Measurements from ENCODE around the gene GC.
"Not testable (repeated sequence)": the region's sequence is repeated elsewhere in the genome, so short reads cannot be mapped to it uniquely, and the experiment has no call there.

Gene GC

GRCh38 chr4:71783972-71784371 lies at the start of gene GC:
Gene GC, minus strand, starts transcription at chr4:71784079. Its CDS starts 61 bp downstream, at chr4:71784018.
- H3K9me3 Mint-ChIP-seq, result no peaks in the 10 kb centered on the region
- H3K27me3 Mint-ChIP-seq, result no peaks in the 10 kb centered on the region
- no peaks in the 10 kb centered on the region for H3K36me3 Mint-ChIP-seq
- H3K4me3 Mint-ChIP-seq, result no peak within 1 kb of the TSS
- no peaks in the 10 kb centered on the region for H3K4me1 Mint-ChIP-seq
- no peak within 1 kb of the TSS for H3K27ac Mint-ChIP-seq
- no peak for ATAC-seq

GRCh38 chr4:71833232-71833900 lies 49.5 kb upstream of the GC start:
- Mint-ChIP-seq H3K4me1 (no peaks in the 10 kb centered on the region), H3K27ac (no peak overlapping the region), H3K36me3 (no peaks in the 10 kb centered on the region), H3K9me3 (no peaks in the 10 kb centered on the region), H3K27me3 (no peaks in the 10 kb centered on the region), H3K4me3 (no peak overlapping the region)
- ATAC-seq, result no peak

- Mint-ChIP-seq H3K4me3 (no peak overlapping the region), H3K36me3 (no peaks in the 10 kb centered on the region), H3K9me3 (no peaks in the 10 kb centered on the region), H3K27ac (no peak overlapping the region), H3K4me1 (no peaks in the 10 kb centered on the region), H3K27me3 (no peaks in the 10 kb centered on the region)
- ATAC-seq, result no peak
These were observed 48.2 kb upstream of the GC start for GRCh38 chr4:71832049-71832448.

GRCh38 chr4:71830497-71831190 lies 46.8 kb upstream of the GC start:
- H3K27ac Mint-ChIP-seq, result no peak overlapping the region
- H3K36me3 Mint-ChIP-seq, result no peaks in the 10 kb centered on the region
- H3K4me1 Mint-ChIP-seq, result no peaks in the 10 kb centered on the region
- H3K9me3 Mint-ChIP-seq, result peaks cover 2% of the 10 kb centered on the region
- H3K27me3 Mint-ChIP-seq, result no peaks in the 10 kb centered on the region
- no peak overlapping the region for H3K4me3 Mint-ChIP-seq
- no peak for ATAC-seq

GRCh38 chr4:71828470-71828869 lies 44.6 kb upstream of the GC start:
- Mint-ChIP-seq H3K27ac (no peak overlapping the region), H3K4me3 (no peak overlapping the region), H3K4me1 (no peaks in the 10 kb centered on the region), H3K27me3 (no peaks in the 10 kb centered on the region), H3K36me3 (no peaks in the 10 kb centered on the region), H3K9me3 (peaks cover 2% of the 10 kb centered on the region)
- ATAC-seq, result no peak

GRCh38 chr4:71827826-71828225 lies 43.9 kb upstream of the GC start:
- H3K4me3 Mint-ChIP-seq, result no peak overlapping the region
- ATAC-seq, result no peak

GRCh38 chr4:71816676-71817303 lies 32.9 kb upstream of the GC start:
- no peak overlapping the region for H3K27ac Mint-ChIP-seq
- no peaks in the 10 kb centered on the region for H3K9me3 Mint-ChIP-seq
- no peaks in the 10 kb centered on the region for H3K36me3 Mint-ChIP-seq
- H3K27me3 Mint-ChIP-seq, result no peaks in the 10 kb centered on the region
- H3K4me3 Mint-ChIP-seq, result no peak overlapping the region
- ATAC-seq, result no peak
- H3K4me1 Mint-ChIP-seq, result no peaks in the 10 kb centered on the region

More at GRCh38 chr4:71827826-71828225, 43.9 kb upstream of the GC start:
- H3K36me3 Mint-ChIP-seq, result no peaks in the 10 kb centered on the region
- H3K4me1 Mint-ChIP-seq, result no peaks in the 10 kb centered on the region
- no peaks in the 10 kb centered on the region for H3K27me3 Mint-ChIP-seq
- H3K9me3 Mint-ChIP-seq, result peaks cover 2% of the 10 kb centered on the region
- H3K27ac Mint-ChIP-seq, result no peak overlapping the region

GRCh38 chr4:71814433-71814832 lies 30.6 kb upstream of the GC start:
- H3K27ac Mint-ChIP-seq, result no peak overlapping the region
- no peaks in the 10 kb centered on the region for H3K9me3 Mint-ChIP-seq
- H3K27me3 Mint-ChIP-seq, result no peaks in the 10 kb centered on the region
- no peak for ATAC-seq
- no peaks in the 10 kb centered on the region for H3K4me1 Mint-ChIP-seq
- no peaks in the 10 kb centered on the region for H3K36me3 Mint-ChIP-seq
- H3K4me3 Mint-ChIP-seq, result no peak overlapping the region

GRCh38 chr4:71809805-71810204 lies 25.9 kb upstream of the GC start:
- H3K9me3 Mint-ChIP-seq, H3K4me1 Mint-ChIP-seq, H3K27ac Mint-ChIP-seq, H3K36me3 Mint-ChIP-seq, ATAC-seq, H3K4me3 Mint-ChIP-seq, H3K27me3 Mint-ChIP-seq: not testable (repeated sequence)

GRCh38 chr4:71807469-71807868 lies 23.6 kb upstream of the GC start:
- no peak for ATAC-seq
- no peaks in the 10 kb centered on the region for H3K4me1 Mint-ChIP-seq
- H3K27me3 Mint-ChIP-seq, result no peaks in the 10 kb centered on the region
- H3K36me3 Mint-ChIP-seq, result no peaks in the 10 kb centered on the region
- H3K4me3 Mint-ChIP-seq, result no peak overlapping the region
- H3K9me3 Mint-ChIP-seq, result no peaks in the 10 kb centered on the region
- no peak overlapping the region for H3K27ac Mint-ChIP-seq

GRCh38 chr4:71805230-71805629 lies 21.4 kb upstream of the GC start:
- H3K9me3 Mint-ChIP-seq, H3K36me3 Mint-ChIP-seq, H3K27ac Mint-ChIP-seq, H3K27me3 Mint-ChIP-seq, H3K4me1 Mint-ChIP-seq, H3K4me3 Mint-ChIP-seq, ATAC-seq: not testable (repeated sequence)

GRCh38 chr4:71804017-71804697 lies 20.3 kb upstream of the GC start:
- not testable (repeated sequence) for H3K27me3 Mint-ChIP-seq, ATAC-seq, H3K27ac Mint-ChIP-seq, H3K36me3 Mint-ChIP-seq, H3K9me3 Mint-ChIP-seq, H3K4me3 Mint-ChIP-seq, H3K4me1 Mint-ChIP-seq

GRCh38 chr4:71785959-71786358 lies 2.1 kb upstream of the GC start:
- H3K27me3 Mint-ChIP-seq, result no peaks in the 10 kb centered on the region
- no peak overlapping the region for H3K27ac Mint-ChIP-seq
- ATAC-seq, result no peak

GRCh38 chr4:71784569-71785197 lies 804 bp upstream of the GC start:
- Mint-ChIP-seq H3K4me1 (no peaks in the 10 kb centered on the region), H3K9me3 (no peaks in the 10 kb centered on the region), H3K27ac (no peak overlapping the region), H3K36me3 (no peaks in the 10 kb centered on the region), H3K27me3 (no peaks in the 10 kb centered on the region), H3K4me3 (no peak overlapping the region)
- no peak for ATAC-seq

More at GRCh38 chr4:71785959-71786358, 2.1 kb upstream of the GC start:
- no peak overlapping the region for H3K4me3 Mint-ChIP-seq
- H3K36me3 Mint-ChIP-seq, result no peaks in the 10 kb centered on the region
- no peaks in the 10 kb centered on the region for H3K4me1 Mint-ChIP-seq
- no peaks in the 10 kb centered on the region for H3K9me3 Mint-ChIP-seq

- ATAC-seq, result no peak
- Mint-ChIP-seq H3K4me1 (no peaks in the 10 kb centered on the region), H3K36me3 (no peaks in the 10 kb centered on the region), H3K9me3 (no peaks in the 10 kb centered on the region), H3K4me3 (no peak overlapping the region), H3K27ac (no peak overlapping the region), H3K27me3 (peaks cover 13% of the 10 kb centered on the region)
These were observed 6.0 kb downstream of the GC start for GRCh38 chr4:71777891-71778290.

Data from stimulated activated memory B cell treated with anti-CD40 and anti-IgM and Interleukin-4, amounts not matched to agents 10 μg/mL and 1 μg/mL and 100 μg/mL, for 72 hours (primary cell).